HG02870 (cell line): ENCODE results near the gene ASIC3.
"Not testable (repeated sequence)": the region's sequence is repeated elsewhere in the genome, so short reads cannot be mapped to it uniquely, and the experiment has no call there.

Experiments
- ATAC-seq: cut with Tn5 transposase; IDR thresholded peaks from one replicate; pipeline ENCODE4 v1.9.1; 2021; ENCODE audit warnings: mild to moderate bottlenecking, moderate library complexity; ENCODE audit not compliant: unreplicated experiment

The ASIC3 gene

DNA sequence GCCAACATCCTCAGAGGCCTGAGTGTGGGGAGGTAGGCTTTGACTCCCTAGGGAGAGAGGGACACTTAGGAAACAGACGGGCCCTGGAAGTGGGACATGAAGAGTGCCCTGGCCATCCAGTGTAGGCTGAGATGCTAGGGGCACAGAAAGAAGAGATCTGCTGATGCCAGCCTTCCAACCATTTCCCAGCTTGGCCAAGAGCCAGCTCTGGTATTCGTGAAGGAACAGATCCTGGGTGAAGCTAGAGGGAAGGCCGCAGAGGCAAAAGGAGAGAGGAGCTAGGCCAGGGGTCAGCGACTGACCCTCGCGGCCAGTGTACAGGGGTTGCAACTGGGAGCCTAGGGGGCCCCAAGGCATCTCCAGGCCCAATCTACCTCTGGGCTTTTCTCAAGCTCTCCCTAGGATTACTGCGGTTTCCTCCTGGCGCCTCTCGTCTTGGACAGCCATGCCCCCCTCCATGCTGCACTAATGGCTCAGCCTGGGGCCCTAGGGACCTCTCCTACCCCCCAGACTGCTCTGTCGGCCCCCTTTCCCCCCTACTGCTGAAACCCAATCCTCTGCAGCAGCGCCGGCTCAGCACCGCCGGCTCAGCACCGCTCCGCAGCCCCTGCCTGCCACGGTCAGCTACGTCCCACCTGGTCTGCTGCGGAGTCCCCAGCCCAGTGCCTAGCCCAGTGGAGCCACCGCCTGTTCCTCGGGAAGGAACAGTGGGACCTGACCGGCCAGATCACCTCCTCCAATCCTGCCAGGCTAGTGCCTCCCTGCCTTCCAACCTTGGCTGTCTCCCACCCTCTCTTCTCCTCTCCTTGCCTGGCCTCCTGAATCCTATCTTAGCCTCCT, at the start of gene ASIC3:
Gene ASIC3, plus strand, starts transcription at position 556 of the 840 bp plus-strand sequence. CDS start 355 bp downstream, outside the sequence.
- no peak for ATAC-seq

DNA sequence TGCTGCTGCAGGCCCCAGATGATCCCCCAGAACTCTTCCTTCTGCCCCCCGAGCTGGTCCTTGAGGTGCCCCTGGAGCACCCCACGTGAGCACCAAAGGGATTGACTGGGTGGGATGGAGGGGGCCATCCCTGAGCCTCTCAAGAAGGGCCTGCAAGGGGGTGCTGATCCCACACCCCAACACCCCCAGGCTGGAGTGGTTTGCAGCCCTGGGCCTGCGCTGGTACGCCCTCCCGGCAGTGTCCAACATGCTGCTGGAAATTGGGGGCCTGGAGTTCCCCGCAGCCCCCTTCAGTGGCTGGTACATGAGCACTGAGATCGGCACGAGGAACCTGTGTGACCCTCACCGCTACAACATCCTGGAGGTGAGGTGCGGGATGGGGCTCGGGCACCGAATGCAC, 49.3 kb upstream of the ASIC3 start:
- no peak for ATAC-seq

DNA sequence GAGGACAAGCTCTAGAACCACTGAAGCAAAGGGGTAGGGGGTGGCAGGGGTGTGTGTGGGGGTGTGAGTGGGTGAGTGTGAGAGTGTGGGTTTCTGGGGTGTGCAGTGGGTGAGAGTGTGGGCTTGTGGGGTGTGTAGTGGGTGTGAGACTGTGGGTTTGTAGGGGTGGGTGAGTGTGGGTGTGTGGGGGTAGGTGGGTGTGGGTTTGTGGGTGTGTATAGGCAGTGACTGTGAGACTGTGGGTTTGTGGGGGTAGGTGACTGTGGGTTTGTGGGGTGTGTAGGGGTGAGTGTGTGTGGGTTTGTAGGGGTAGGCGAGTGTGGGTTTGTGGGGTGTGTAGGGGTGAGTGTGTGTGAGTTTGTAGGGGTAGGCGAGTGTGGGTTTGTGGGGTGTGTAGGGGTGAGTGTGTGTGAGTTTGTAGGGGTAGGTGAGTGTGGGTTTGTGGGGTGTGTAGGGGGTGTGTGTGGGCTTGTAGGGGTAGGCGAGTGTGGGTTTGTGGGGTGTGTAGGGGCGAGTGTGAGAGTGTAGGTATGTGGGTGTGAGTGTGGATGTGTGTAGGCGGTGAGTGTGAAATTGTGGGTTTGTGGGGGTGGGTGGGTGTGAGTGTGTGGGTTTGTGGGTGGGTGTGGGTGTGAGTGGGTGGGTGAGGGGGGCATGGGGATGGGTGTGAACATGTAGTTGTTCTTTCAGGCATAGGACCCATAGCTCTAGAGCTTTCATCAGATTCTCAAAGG, 48.7 kb upstream of the ASIC3 start:
- ATAC-seq: no peak

DNA sequence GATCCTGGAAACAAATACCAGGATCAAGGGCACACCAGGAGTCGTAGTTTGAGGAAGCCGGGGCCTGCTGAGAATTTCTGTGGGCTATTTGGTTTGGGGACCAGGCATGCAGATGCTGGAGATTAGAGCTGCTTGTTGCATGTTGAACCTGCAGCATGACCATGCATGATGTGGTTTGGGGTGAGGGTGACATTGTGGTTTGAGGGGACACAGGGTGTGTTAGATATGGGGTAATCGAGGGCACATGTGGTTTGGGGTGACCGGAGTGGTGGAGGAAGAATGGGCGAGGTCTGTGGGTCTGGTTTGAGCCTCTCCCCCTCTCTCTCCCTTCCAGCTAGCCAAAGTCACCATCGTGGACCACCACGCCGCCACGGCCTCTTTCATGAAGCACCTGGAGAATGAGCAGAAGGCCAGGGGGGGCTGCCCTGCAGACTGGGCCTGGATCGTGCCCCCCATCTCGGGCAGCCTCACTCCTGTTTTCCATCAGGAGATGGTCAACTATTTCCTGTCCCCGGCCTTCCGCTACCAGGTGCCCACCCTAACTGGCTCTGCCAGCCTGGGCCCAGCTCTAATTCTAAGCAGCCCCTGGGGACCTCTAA, 47.3 kb upstream of the ASIC3 start:
- ATAC-seq: no peak

DNA sequence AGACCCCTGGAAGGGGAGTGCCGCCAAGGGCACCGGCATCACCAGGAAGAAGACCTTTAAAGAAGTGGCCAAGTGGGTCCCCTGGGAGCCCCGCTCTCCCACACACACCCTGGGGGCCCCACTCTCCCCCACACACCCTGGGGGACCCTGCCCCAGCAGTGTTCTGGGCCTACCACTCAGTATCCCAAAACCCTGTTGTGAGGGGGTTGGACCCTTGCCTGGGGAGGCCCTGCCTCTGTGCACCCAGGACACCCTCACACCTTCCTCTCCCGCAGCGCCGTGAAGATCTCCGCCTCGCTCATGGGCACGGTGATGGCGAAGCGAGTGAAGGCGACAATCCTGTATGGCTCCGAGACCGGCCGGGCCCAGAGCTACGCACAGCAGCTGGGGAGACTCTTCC, 46.8 kb upstream of the ASIC3 start:
- no peak for ATAC-seq

DNA sequence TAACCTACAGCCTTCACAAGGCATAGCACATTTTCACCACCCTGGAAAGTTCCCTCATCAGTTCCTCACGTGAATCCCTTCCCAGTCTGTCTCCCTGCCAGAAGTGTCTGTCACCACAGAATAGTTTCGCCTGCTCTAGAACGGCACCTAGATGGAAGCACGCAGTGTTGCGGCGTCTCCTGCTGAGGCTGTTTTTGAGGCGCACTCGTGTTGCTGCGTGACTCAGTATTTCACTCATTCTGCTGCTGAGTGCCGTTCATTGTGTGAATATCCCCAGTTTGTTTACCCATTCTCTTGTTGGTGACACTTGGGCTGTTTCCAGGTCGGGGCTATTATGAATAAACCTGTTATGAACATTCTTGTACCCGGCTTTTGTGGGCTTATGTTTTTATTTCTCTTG, 44.8 kb upstream of the ASIC3 start:
- no peak for ATAC-seq

DNA sequence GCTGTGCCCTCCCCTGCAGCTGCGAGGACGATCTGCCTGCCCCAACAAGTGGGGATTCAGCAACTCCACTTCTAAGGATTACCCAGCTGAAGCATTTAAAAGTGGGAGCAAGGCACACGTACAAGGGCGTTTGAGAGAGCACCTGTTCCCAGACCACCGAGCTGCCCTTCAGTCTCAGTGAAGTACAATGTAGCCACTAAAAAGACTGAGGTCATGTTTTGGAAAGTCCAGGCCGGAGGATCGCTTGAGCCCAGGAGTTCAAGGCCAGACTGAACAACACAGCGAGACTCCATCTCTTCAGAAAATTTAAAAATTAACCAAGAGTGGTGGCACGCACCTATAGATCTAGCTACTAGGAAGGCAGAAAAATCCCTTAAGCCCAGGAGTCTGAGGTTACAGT, 42.8 kb upstream of the ASIC3 start:
- no peak for ATAC-seq

DNA sequence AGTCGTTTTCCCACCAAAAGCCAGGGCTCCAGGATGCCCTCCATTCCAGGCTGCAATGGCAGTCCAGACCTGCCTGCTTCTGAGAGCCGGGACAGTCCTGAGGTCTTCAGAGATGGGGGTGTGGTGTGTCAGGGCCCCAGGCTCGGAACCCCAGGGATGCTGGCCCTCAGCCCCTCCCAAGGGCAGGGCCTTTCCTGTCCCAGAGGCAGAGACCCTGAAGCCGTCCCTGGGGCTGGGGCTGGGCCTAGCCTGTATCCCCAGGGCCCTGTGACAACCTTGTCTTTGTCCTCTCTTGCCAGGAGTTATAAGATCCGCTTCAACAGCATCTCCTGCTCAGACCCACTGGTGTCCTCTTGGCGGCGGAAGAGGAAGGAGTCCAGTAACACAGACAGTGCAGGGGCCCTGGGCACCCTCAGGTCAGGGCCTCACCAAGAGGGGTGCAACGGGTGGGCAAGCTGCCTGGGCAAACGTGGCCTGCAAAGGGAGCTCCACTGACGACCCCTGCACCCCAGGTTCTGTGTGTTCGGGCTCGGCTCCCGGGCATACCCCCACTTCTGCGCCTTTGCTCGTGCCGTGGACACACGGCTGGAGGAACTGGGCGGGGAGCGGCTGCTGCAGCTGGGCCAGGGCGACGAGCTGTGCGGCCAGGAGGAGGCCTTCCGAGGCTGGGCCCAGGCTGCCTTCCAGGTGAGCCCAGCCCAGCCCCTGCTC, 41.6 kb upstream of the ASIC3 start:
- no peak for ATAC-seq

DNA sequence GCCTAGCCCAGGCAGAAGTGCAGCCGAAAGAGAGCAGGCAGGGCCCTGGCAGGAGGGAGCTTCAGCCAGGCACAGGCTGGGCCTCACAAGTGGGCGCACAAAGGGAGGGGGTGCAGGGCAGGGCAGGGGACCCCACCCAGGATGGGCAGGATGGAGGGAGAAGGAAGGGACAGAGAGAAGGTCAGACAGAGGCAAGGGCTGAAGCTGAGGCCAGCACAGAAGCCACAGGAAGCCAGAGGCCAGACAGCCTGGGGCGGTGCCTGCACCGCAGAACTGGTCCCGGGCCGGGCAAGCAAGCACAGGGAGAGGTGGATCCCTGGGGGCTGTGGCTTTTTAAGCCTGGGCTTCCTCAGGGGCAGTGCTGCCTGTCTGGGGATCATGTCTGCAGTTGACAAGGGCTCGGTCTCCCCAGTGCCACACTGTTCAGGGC, 40.8 kb upstream of the ASIC3 start:
- ATAC-seq: no peak

DNA sequence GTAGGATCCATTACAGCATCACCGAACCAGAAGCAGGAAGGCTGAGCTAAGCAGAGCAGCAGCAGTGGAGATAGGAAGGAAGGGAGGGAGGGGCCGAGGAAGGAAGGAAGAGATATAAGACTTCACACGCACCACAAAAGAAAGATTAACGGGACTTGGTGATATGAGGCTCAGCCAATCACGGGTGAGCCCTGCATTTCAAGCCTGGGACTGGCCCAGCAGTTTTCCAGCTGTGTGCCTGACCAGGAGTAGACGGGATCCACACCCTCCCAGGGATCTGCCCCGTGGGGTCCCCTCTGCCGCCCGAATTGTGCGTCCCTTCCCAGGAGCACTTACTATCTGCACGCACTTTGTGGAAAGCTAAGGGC, 40.2 kb upstream of the ASIC3 start:
- no peak for ATAC-seq

DNA sequence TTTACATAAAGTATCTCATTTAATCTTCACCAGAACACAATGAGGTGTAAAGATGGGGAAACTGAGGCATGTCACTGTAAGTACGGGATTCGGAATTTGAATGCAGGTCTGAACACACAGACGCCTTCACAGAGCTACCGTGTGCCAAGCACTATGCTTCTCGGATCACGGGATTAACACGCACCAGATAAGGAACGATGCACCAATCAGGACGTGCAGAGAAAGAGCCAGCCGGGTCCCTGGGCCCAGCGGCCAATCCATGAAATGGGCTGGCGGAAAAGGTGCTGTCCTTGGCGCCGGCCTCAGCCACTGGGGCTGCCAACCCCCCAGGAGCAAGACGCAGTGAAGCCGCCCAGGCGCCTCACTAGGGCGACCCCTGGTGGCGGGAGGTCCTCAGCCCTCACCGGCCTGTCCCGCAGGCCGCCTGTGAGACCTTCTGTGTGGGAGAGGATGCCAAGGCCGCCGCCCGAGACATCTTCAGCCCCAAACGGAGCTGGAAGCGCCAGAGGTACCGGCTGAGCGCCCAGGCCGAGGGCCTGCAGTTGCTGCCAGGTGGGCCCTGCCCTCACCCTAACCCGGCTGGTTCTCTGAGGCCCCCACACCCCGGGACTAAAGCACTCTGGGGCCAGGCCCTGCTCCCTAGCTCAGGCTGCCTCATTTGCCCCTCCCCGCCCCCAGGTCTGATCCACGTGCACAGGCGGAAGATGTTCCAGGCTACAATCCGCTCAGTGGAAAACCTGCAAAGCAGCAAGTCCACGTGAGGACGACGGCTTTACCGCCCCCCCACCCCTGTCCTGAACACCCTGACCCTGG, 39.6 kb upstream of the ASIC3 start:
- ATAC-seq: no peak

DNA sequence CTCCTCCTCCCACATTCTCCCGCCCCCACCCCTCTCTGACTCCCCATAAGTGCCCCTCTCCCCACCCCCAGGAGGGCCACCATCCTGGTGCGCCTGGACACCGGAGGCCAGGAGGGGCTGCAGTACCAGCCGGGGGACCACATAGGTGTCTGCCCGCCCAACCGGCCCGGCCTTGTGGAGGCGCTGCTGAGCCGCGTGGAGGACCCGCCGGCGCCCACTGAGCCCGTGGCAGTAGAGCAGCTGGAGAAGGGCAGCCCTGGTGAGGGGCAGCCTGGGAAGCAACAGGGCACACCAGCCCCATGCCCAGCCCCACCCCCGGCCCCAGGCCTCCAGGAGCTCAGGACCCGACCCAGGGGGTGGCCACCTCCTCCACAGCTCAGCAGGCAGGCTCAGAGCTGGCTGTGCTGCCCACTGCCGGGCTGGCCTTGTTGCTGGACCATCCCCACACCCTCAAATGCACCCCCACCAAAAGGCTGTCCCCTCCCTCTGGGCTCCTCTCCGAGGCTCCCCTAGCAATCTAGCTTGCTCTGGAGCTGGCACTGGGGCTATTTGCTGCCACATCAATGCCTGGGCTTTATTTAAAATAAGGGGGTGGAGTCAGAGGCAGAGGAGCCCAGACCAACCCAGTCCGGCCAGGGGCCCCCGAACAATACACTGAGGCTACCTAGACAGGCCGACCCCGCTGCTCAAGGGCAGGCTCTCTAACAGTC, 38.8 kb upstream of the ASIC3 start:
- ATAC-seq: no peak

DNA sequence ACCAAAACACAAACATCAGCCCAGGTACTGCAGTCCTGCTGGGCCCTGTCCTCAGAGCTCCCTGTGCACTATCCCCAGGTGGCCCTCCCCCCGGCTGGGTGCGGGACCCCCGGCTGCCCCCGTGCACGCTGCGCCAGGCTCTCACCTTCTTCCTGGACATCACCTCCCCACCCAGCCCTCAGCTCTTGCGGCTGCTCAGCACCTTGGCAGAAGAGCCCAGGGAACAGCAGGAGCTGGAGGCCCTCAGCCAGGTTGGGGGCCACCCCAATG, 38.4 kb upstream of the ASIC3 start:
- no peak for ATAC-seq

DNA sequence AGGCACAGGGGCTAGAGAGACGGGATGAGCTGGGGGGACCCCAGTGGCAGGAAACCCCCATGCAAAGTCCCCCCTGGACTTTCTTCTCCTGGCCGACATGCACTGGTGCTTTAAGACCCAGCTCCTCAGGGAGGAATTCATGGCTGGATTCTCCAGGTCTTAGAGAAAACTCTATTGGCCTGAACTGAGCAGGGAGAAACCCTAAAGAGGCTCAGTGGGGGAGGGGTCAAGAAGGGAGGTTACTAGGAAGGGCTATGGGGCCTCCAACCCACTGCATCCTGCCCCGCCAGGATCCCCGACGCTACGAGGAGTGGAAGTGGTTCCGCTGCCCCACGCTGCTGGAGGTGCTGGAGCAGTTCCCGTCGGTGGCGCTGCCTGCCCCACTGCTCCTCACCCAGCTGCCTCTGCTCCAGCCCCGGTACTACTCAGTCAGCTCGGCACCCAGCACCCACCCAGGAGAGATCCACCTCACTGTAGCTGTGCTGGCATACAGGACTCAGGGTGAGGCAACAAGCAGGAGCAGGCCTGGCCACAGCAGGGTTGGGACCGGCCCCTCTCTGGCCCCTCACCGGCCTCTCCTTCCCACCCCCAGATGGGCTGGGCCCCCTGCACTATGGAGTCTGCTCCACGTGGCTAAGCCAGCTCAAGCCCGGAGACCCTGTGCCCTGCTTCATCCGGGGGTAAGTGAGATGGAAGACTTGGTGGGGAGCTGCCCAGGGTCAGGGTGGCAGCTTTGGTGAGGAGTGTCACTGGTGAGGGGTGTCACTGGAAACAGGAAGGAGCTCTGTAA, 37.8 kb upstream of the ASIC3 start:
- no peak for ATAC-seq

DNA sequence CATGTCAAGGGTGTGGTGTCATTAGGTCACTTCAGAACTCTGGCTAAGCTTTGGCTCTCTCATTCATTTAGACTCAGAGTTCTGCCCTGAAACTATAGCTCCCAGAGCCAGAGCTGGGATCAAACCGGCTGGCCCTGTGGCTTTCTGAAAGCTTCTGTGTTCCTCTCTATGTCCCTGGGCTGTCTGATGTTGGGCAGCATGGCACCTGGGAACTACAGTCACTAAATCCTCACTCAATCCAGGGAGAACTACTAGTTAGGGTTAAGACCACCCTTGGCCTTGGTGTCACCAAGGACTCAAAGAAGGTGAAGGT, 37.3 kb upstream of the ASIC3 start:
- no peak for ATAC-seq

DNA sequence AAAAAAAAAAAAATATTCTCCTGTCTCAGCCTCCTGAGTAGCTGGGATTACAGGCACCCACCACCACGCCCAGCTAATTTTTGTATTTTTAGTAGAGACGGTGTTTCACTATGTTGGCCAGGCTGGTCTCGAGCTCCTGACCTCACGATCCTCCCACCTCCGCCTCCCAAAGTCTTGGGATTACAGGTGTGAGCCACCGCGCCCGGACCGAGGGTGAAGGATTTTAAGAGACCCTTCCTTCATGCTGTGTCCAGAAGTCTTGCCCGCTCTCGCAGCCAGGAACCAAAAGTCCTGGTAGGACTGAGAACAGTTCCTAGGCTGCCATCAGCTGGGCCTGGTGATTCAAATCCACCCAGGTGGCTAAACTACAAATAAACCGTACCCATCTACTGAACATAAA, 36.7 kb upstream of the ASIC3 start:
- not testable (repeated sequence) for ATAC-seq

DNA sequence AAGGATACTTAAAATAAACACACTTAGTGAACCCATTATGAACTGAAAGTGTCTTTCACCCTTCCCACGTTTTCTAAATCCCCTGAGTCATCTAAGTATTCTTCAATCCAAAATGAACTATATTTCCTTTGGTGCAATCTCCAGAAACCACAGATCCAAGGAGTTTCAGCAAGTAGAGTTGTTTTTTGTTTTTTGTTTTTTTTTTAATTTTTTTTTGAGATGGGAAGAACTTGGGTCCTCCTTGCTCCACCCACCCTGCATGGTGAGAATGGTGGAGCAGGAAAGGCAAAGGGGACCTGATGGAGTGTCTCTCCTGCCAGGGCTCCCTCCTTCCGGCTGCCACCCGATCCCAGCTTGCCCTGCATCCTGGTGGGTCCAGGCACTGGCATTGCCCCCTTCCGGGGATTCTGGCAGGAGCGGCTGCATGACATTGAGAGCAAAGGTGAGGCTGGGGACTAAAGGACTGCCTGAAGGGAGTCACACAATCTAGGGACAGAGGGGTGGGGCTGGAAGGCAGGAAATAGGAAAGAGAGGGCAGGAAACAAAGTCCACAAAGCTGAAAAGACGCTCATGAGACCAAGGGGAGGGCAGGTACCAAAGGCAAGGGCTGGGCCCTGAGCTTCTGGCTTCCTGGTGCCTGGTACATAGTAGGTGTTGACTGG, 36.2 kb upstream of the ASIC3 start:
- ATAC-seq: no peak

DNA sequence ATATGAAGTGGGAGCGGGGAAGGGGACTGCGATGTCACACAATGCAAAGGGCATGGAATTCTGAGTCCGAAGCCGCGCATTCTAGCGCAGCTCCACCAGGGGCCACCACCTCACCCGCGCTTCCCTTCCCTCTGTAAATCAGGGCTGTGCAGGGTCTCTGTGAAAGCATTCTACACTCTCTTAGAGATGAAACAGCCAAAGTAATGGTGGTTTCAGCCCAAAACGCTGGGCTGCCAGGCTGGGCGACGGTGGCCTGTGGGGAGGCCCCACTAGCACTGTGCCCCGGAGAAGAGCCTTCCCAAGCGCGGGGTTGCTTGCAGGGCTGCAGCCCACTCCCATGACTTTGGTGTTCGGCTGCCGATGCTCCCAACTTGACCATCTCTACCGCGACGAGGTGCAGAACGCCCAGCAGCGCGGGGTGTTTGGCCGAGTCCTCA, 35.4 kb upstream of the ASIC3 start:
- ATAC-seq: no peak

DNA sequence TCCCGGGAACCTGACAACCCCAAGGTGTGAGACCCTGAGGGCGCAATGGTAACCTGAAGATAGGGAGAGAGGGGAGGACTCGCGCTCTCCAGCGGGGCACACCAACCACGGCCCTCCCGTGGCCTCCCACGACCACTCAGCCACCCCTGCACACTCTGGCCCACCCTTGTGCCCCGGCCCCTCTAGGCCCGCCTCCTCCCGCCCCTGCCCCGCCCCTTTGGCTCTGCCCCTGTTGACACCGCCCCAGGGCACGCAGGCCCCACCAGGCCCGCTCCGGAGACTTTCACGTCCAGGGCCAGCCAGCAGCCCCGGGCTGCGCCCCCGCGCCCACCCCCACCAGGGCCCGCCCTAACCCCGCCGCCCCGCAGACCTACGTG, 35.0 kb upstream of the ASIC3 start:
- no peak for ATAC-seq
